ENCODE results near the gene OGFOD2. TPM values are rescaled to one million over a fixed set of nuclear protein-coding genes. Genes with fewer than 3 reads are reported as not detected.

The OGFOD2 gene
- total RNA-seq, 3 donors from 2014 or later (not counting 1 experiment from before 2014, with no cell fraction given), result 16.6 to 23.7 (median 20.7) TPM

DNA sequence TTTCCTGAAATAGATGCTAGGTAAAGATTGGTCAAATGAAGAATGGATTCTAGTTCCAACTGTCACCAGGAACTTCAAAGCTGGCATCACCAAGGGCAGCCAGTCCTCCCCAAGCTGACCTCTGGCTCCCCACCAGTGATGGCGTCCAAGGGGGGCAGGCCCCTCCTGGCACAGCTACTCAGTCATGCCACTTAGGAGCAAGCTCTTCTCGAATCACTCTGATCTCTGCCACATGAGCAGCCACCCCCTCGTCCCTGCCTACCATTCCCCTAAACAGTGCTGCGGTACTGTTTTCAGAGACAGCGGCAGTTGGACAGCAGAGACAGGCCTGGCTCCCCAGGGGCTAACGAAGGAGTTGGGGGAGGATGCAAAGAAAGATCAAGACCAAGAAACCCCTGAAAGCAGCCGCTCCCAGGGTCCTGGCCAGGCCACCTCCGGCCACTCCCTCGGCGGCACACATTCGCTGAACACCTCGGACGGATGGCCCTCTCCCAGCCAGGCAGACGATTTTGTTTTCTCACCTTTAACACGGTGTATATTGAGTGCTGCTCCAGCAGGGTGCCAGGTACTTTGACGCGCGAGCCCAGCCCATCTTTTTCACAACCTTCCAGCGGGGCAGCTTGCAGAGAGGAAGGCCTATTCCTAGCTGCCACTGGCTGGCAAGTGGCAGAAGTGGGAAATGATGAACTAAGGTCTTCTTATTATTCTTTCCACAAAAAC, 52.8 kb downstream of the OGFOD2 start:
- peaks cover 8 to 9% of the 10 kb centered on the region in 2 donors for H3K4me1 Mint-ChIP-seq
- intact Hi-C loops (cut with micrococcal nuclease), result no loop called here
- no peaks in the 10 kb centered on the region for H3K9me3 Mint-ChIP-seq

DNA sequence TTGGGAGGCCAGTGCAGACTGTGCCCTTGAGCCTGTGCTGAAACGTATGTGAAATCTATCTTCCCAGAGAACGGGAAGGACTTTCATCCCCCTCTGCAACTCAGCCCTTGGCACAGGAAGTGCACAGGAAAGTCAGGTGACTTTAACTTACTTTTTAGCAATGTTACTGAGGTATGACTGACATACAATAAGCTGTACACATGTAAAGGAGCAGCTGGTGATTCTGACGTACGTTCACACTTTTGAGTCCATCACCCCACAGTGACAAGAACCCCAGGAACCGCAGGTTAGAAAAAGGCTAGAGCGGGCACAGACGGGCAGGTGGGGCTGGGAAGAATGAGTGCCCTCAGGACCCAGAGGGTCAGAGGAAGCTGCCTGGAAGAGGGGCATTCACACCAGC, 53.4 kb downstream of the OGFOD2 start:
- ATAC-seq, result peak in 2 of 3 donors; percentile 28 to 49
- Histone ChIP-seq H3K4me3 (ENCODE audit: low read length) (no peak overlapping the region), H3K27ac (ENCODE audit: low read length) (no peak overlapping the region), H3K27me3 (ENCODE audit: control insufficient read depth, insufficient read depth, low read length) (no peaks in the 10 kb centered on the region), H3K4me1 (ENCODE audit: control insufficient read depth, insufficient read depth, low read length) (peaks cover 6% of the 10 kb centered on the region), H3K36me3 (ENCODE audit: control insufficient read depth, insufficient read depth, low read length) (peaks cover 24% of the 10 kb centered on the region), H3K9me3 (ENCODE audit: control insufficient read depth, insufficient read depth, low read length) (no peaks in the 10 kb centered on the region)
- TF ChIP-seq, protein P1, sequence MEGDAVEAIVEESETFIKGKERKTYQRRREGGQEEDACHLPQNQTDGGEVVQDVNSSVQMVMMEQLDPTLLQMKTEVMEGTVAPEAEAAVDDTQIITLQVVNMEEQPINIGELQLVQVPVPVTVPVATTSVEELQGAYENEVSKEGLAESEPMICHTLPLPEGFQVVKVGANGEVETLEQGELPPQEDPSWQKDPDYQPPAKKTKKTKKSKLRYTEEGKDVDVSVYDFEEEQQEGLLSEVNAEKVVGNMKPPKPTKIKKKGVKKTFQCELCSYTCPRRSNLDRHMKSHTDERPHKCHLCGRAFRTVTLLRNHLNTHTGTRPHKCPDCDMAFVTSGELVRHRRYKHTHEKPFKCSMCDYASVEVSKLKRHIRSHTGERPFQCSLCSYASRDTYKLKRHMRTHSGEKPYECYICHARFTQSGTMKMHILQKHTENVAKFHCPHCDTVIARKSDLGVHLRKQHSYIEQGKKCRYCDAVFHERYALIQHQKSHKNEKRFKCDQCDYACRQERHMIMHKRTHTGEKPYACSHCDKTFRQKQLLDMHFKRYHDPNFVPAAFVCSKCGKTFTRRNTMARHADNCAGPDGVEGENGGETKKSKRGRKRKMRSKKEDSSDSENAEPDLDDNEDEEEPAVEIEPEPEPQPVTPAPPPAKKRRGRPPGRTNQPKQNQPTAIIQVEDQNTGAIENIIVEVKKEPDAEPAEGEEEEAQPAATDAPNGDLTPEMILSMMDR (IDR thresholded peaks at IDR 0.05), result no peak
- intact Hi-C loops (cut with micrococcal nuclease), result no loop called here
- DNase-seq, result no peak
- H3K4me1 Mint-ChIP-seq, result peaks cover 10% of the 10 kb centered on the region in 2 donors
- no peak overlapping the region for H3K4me3 Mint-ChIP-seq
- H3K27me3 Mint-ChIP-seq (ENCODE audit: low read depth in 2 of 2), result no peaks in the 10 kb centered on the region
- H3K9me3 Mint-ChIP-seq, result no peaks in the 10 kb centered on the region
- H3K36me3 Mint-ChIP-seq, result no peaks in the 10 kb centered on the region
- H3K27ac Mint-ChIP-seq, result no peak overlapping the region
- WGBS (ENCODE audit: insufficient coverage), result 77% methylated on average over 7 of the region's 7 CpGs

More for the DNA sequence above, 52.8 kb downstream of the OGFOD2 start:
- Histone ChIP-seq H3K27ac (ENCODE audit: low read length) (no peak overlapping the region), H3K9me3 (ENCODE audit: control insufficient read depth, insufficient read depth, low read length) (no peaks in the 10 kb centered on the region), H3K27me3 (ENCODE audit: control insufficient read depth, insufficient read depth, low read length) (no peaks in the 10 kb centered on the region), H3K4me3 (ENCODE audit: low read length) (no peak overlapping the region), H3K36me3 (ENCODE audit: control insufficient read depth, insufficient read depth, low read length) (peaks cover 24% of the 10 kb centered on the region), H3K4me1 (ENCODE audit: control insufficient read depth, insufficient read depth, low read length) (peaks cover under 1% of the 10 kb centered on the region)
- no peaks in the 10 kb centered on the region for H3K27me3 Mint-ChIP-seq (ENCODE audit: low read depth in 2 of 2)
- no peak for DNase-seq
- H3K27ac Mint-ChIP-seq, result no peak overlapping the region
- no peak for ATAC-seq
- H3K36me3 Mint-ChIP-seq, result no peaks in the 10 kb centered on the region
- TF ChIP-seq, protein P1 (IDR thresholded peaks at IDR 0.05), result no peak
- WGBS (ENCODE audit: insufficient coverage), result 94% methylated on average over 19 of the region's 19 CpGs
- H3K4me3 Mint-ChIP-seq, result no peak overlapping the region

DNA sequence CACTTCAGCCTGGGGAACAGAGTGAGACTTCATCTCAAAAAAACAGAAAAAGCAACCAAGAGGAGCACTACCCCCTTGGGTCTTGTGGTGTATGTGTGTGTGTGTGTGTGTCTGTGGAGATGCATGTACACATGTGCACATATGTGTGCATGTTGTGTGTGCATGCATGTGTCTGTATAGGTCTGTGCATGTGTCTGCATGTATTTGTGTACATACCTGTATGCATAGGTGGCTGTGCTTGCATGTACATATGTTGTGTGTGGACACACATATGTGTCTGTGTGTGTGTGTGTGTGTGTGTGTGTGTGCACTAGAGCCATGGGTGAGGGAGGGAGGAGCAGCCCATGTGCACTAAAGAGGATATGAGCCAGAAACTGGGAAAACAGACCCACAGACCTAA, 54.5 kb downstream of the OGFOD2 start:
- H3K36me3 Mint-ChIP-seq, result no peaks in the 10 kb centered on the region

More for the DNA sequence above, 54.5 kb downstream of the OGFOD2 start:
- H3K4me3 Mint-ChIP-seq, result no peak overlapping the region
- TF ChIP-seq, protein P1 (IDR thresholded peaks at IDR 0.05), result no peak
- no peaks in the 10 kb centered on the region for H3K27me3 ChIP-seq (ENCODE audit: control insufficient read depth, insufficient read depth, low read length)
- no peak overlapping the region for H3K27ac ChIP-seq (ENCODE audit: low read length)
- peaks cover 24% of the 10 kb centered on the region for H3K36me3 ChIP-seq (ENCODE audit: control insufficient read depth, insufficient read depth, low read length)
- H3K4me3 ChIP-seq (ENCODE audit: low read length), result no peak overlapping the region
- no peak overlapping the region for H3K27ac Mint-ChIP-seq
- ATAC-seq (no peak), DNase-seq (no peak)
- H3K27me3 Mint-ChIP-seq (ENCODE audit: low read depth in 2 of 2), result no peaks in the 10 kb centered on the region
- peaks cover 15 to 17% of the 10 kb centered on the region in 2 donors for H3K4me1 Mint-ChIP-seq
- intact Hi-C loops (cut with micrococcal nuclease), result no loop called here
- H3K4me1 ChIP-seq (ENCODE audit: control insufficient read depth, insufficient read depth, low read length), result peaks cover 17% of the 10 kb centered on the region
- no peaks in the 10 kb centered on the region for H3K9me3 ChIP-seq (ENCODE audit: control insufficient read depth, insufficient read depth, low read length)
- no peaks in the 10 kb centered on the region for H3K9me3 Mint-ChIP-seq

Other genes with a start within 250 kb of the OGFOD2 start
- gene HCAR1, start 244.4 kb upstream of the OGFOD2 start, total RNA-seq, result under 1 TPM in 1 of 3 donors, not detected in 2; 0.15 TPM
- gene DENR, start 222.4 kb upstream of the OGFOD2 start, total RNA-seq, result 10 to 100 TPM; 30.5 to 42.9 (median 42.7) TPM
- 1 to 10 TPM in 1 of 3 donors, under 1 TPM in 2; 0.29 to 2.1 (median 0.85) TPM for gene CCDC62, start 200.7 kb upstream of the OGFOD2 start, total RNA-seq
- gene HIP1R, start 139.8 kb upstream of the OGFOD2 start, total RNA-seq, result 10 to 100 TPM; 78.6 to 93.1 (median 85.5) TPM
- gene VPS37B, start 79.1 kb upstream of the OGFOD2 start, total RNA-seq, result 100 to 1,000 TPM; 142 to 167 (median 165) TPM
- gene ABCB9, start 8.8 kb upstream of the OGFOD2 start, total RNA-seq, result 1 to 10 TPM; 2.4 to 4.0 (median 3.3) TPM
- 100 to 1,000 TPM in 2 of 3 donors, 10 to 100 TPM in 1; 97.2 to 136 (median 116) TPM for gene ARL6IP4, start 5.4 kb downstream of the OGFOD2 start, total RNA-seq
- gene PITPNM2, start 175.8 kb downstream of the OGFOD2 start, total RNA-seq, result 10 to 100 TPM; 38.9 to 94.6 (median 42.5) TPM

Measured in natural killer cell (primary cell).